Measurements from ENCODE around the gene PTPN11.

- TF ChIP-seq CTCF (IDR thresholded peaks at IDR 0.05) (no peak), BCL3 (IDR thresholded peaks at IDR 0.05) (no peak), RNF2 (IDR thresholded peaks at IDR 0.05; ENCODE audit: borderline replicate concordance, low read depth) (no peak), HDAC2 (IDR thresholded peaks at IDR 0.05) (no peak), POLR2A (IDR thresholded peaks at IDR 0.05; ENCODE audit: low read length) (no peak), CBX2 (IDR thresholded peaks at IDR 0.05; ENCODE audit: borderline replicate concordance, low read depth) (no peak), CHD2 (IDR thresholded peaks at IDR 0.05; ENCODE audit: low read length, partially characterized antibody) (no peak), MAFK (IDR thresholded peaks at IDR 0.05; ENCODE audit: partially characterized antibody) (no peak), HOXB5 (CRISPR knock-in tag; IDR thresholded peaks at IDR 0.05) (no peak), JUN (IDR thresholded peaks at IDR 0.05) (no peak), CHD4 (IDR thresholded peaks at IDR 0.05; ENCODE audit: borderline replicate concordance) (no peak), TP53 (CRISPR knock-in tag; IDR thresholded peaks at IDR 0.05) (no peak), RCOR1 (IDR thresholded peaks at IDR 0.05; ENCODE audit: low read depth, low read length) (no peak)
These were observed 128.2 kb downstream of the PTPN11 start for GRCh38 chr12:112546996-112547395.
